CD4-positive, alpha-beta T cell treated with Interleukin-6 at 100 ng/mL for 8 hours (primary cell): ENCODE data around the gene SLC29A1.
"Not testable (repeated sequence)": the region's sequence is repeated elsewhere in the genome, so short reads cannot be mapped to it uniquely, and the experiment has no call there.

Experiments used
- DNase-seq: peaks from one replicate; pipeline ENCODE4 v3.0.0-alpha.2; 2020; ENCODE audit warnings: mixed read lengths, low spot score

Gene SLC29A1

DNA sequence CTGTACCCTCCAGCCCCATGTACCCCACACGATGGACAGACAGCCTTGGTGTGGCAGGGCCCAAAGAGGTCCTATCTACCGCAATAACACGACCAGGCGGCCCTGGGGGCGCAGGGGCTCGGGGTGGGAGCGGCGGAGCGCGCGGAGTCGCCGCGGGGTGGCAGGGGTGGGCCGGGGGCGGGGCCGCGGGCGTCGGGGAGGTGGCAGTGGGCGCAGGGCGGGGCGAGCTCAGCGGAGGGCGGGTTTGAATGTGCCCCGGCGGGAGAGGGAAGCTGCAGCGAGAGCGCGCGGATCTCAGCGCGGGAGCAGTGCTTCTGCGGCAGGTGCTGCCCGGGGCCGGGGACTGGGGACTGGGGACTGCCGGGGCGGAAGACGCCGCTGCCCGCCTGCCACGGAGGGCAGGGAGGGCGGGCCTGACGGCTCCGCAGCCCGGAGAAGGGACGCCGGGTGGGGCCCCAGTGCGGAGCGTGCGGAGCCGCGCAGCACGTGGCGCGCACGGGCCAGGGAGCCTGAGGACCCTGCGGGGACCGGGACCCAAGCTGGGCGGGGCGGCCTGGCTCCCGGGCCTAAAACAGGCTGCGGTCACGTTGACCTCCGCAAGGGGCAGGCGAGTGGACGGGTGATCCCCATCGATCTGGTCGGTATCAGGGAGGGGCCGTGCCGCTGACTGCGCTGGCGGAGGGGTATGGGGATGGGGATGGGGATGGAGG lies at the start of gene SLC29A1:
TSS of gene SLC29A1 (plus strand) at position 277 of the 710 bp plus-strand sequence. CDS start 3,719 bp downstream, outside the sequence.
- peak; percentile 82 for DNase-seq

DNA sequence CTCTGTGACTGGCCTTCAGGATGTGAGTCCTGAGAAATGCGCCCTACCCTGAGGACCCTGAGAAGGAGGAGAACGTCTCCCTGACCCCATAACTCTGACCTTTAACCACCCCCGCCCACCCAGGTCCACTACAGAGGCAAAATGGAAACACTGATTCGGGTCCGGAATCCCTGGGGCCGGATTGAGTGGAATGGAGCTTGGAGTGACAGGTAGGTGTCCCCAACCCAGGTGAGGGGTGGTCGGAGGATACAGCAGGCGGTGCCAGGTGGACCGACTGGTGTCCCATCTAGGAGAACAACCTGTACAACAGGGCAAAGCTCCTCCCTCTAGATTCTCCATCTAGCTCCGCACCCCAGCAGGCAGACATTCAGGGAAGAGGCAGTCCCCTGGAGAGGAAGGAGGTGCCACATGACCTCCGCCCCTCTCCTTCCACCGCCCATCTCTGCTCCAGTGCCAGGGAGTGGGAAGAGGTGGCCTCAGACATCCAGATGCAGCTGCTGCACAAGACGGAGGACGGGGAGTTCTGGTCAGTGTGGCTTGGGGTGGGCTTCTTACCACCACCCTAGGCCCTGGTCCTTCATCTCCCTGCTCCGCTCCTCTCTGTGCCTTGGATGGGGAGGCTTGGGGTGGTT lies 47.1 kb upstream of the SLC29A1 start:
- no peak for DNase-seq

DNA sequence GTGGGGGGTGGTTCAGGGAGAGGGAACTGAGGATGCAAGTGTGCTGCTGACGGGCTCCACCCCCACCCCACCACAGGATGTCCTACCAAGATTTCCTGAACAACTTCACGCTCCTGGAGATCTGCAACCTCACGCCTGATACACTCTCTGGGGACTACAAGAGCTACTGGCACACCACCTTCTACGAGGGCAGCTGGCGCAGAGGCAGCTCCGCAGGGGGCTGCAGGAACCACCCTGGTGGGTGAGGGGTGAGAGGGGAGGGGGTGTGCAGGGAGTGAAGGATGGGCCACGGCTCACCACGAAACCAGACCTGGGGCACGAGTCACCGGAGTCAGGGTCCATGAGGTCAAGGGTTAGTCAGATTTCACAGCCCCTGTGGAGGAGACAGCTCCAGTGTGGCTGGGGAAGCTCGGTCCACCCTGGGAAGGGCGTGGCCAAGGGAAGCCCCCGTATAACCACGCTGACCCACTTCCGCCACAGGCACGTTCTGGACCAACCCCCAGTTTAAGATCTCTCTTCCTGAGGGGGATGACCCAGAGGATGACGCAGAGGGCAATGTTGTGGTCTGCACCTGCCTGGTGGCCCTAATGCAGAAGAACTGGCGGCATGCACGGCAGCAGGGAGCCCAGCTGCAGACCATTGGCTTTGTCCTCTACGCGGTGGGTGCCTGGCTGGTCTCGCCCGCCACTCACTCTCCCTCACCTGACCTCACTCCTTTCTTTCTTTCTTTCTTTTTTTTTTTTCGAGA lies 46.5 kb upstream of the SLC29A1 start:
- DNase-seq, result no peak

DNA sequence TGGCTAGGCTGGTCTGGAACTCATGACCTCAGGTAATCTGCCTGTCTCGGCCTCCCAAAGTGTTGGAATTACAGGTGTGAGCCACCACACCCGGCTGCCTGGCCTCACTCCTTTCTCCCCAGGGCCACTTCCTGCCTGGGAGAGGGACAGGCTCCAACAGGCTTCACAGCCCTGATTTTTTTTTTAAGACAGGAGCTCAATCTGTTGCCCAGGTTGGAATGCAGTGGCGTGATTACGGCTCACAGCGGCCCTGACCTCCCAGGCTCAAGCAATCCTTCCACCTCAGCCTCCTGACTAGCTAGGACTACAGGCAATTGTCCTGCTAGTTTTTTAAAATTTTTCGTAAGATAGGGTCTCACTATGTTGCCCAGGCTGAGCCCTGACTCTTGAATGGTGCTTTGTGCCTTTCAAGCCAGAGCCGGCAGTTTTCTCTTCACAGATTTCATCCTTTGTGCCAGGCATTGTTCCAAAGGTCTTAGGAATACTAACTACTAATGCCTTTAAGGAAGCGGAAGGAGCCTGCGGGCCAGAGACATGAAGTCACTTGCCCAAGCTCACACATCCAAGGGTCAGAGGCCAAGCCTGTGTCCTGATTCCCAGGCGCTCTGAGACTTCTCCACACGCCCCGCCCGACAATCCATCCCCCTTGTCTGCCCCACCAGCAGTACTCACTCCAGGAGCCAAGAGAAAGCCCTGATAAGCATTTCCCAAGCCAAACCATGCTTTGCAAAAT lies 45.5 kb upstream of the SLC29A1 start:
- no peak for DNase-seq

DNA sequence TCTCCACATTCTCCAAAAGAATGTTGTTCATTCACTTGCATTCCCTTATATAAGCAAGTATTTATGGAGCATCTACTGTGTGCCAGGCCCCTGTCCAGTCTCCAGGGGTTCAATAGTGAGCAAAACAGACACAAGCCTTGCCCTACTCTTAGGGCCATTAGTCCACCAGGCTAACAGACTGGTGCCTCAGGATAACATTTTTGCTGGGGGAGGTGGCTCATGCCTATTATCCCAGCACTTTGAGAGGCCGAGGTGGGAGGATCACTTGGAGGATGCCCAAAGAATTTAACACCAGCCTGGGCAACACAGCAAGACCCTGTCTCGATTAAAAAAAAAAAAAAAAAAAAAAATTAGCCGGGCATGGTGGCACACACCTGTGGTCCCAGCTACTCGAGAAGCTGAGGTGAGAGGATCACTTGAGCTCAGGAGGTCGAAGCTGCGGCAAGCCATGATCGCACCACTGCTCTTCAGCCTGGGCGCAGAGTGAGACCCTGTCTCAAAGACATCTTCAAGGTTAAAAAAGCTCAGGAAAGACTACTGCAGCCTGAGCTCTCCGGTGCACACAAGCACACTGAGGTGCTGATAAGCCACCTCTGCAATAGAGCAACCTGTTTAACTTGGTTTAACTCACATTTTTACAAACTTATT lies 44.8 kb upstream of the SLC29A1 start:
- no peak for DNase-seq

DNA sequence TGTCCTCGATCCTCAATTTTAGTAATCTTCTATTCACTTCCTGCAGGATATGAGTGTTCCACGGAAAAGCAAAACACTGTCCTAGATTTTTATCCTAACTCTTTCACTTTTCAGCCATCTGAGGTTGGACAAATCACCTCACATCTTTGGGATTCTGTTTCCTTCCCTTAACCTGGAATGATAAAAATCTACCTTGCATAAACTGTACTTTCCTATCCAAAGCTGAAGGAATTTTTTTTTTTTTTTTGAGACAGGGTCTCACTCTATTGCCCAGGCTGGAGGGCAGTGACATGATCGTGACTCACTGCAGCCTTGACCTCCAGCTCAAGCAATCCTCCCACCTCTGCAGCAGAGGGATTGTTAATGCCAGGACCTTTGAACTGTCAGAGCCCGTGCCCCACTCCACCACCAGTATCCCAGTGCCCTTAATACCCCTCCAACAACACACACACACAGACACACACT lies 44.3 kb upstream of the SLC29A1 start:
- no peak for DNase-seq

DNA sequence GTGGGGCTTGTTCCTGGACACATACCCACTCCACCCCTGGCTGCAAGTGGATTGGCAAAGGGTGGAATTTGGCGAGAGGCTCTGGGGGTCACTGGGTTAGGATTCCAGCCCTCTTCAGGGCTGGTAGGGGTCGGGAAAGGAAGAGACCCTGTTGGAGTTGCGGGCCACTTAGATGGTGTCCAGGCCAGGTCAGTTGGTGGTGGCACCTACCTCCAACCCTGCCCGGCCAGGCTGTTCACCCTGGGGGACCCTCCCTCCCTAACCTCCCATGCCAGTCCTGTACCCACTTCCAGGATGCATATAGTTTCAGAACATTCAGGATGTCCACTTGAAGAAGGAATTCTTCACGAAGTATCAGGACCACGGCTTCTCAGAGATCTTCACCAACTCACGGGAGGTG lies 43.7 kb upstream of the SLC29A1 start:
- DNase-seq, result no peak

DNA sequence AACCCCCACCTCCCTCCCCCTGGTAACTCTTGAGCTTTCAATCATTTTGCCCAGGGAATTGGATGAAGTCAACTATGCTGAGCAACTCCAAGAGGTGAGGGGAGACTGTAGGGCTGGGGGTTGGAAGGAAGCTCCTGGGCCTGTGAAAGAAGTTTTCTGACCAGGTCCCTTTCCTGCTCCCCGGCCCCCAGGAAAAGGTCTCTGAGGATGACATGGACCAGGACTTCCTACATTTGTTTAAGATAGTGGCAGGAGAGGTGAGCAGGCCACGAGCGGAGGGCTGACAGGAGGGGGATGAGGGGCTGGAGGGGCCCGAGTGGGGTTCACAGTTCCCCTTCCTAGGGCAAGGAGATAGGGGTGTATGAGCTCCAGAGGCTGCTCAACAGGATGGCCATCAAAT lies 43.0 kb upstream of the SLC29A1 start:
- DNase-seq, result no peak

DNA sequence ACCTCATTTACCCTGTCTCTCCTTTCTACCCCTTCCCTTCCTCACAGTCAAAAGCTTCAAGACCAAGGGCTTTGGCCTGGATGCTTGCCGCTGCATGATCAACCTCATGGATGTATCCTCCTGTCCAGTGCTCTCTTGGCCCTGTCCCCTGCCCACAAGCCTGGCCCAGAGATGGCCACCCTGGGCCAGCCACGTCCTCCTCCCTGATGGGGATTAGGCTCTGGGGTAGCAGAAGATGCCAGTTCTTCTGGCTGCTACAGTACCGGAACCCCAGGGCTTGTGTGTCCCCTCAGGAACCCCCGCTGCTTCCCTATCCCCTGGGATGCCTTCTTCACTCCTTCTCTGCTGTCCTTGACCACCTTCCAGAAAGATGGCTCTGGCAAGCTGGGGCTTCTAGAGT lies 42.5 kb upstream of the SLC29A1 start:
- no peak for DNase-seq

DNA sequence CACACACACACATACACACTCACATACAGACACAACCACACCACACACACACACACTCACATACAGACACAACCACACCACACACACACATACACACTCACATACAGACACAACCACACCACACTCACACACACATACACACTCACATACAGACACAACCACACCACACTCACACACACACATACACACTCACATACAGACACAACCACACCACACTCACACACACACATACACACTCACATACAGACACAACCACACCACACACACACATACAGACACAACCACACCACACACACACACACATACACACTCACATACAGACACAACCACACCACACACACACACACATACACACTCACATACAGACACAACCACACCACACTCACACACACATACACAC lies 41.6 kb upstream of the SLC29A1 start:
- not testable (repeated sequence) for DNase-seq

DNA sequence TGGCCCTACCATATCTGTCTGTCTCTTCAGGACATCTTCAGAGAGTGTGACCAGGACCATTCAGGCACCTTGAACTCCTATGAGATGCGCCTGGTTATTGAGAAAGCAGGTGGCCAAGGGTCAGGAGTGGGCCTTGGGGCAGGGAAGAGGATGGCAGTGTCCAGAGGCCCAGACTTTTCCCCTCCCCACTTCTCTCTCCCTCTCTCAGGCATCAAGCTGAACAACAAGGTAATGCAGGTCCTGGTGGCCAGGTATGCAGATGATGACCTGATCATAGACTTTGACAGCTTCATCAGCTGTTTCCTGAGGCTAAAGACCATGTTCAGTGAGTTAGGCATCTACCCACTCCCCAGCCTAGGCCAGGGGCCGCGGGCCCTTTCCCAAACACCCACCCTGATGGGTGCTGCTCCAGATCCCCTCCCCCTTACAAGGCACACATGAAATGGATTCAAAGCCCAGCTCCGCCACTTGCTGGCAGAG lies 40.4 kb upstream of the SLC29A1 start:
- no peak for DNase-seq

DNA sequence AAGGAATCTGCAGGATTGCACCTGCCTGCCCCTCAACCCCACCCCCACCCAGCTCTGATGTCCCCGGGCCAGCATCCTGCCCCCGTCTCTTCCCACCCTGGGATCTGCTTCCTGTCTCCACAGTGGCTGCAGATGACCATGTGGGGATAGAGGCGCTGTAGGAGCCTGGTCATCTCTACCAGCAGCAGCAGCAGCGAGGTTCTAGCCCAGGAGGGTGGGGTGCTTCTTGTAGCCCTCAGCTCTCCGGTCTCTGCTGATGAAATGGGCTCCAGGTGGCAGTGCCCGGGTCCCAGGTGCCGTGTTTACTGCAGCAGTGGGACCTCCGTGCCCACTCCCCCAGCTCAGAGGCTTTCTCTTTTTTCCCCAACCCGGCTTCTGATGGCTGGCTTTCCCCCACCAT lies 39.6 kb upstream of the SLC29A1 start:
- no peak for DNase-seq

DNA sequence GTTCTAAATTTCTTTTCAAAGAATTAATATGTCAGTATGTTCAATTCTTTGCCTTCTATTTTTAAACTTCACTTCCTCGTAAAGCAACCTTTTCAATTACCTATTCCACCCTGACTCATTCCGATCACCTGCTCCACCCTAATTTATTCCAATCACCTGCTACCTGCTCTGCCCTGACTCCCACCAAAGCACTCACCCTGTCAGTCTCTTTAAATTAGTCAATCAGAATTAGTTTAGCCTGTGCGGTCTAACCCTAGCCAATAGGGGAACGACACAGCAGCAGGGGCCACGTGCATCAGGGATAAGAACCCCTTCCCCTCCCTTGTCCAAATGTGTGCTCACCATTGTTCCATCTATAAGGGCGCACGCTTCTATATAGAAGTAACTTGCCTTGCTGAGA lies 38.0 kb upstream of the SLC29A1 start:
- not testable (repeated sequence) for DNase-seq

DNA sequence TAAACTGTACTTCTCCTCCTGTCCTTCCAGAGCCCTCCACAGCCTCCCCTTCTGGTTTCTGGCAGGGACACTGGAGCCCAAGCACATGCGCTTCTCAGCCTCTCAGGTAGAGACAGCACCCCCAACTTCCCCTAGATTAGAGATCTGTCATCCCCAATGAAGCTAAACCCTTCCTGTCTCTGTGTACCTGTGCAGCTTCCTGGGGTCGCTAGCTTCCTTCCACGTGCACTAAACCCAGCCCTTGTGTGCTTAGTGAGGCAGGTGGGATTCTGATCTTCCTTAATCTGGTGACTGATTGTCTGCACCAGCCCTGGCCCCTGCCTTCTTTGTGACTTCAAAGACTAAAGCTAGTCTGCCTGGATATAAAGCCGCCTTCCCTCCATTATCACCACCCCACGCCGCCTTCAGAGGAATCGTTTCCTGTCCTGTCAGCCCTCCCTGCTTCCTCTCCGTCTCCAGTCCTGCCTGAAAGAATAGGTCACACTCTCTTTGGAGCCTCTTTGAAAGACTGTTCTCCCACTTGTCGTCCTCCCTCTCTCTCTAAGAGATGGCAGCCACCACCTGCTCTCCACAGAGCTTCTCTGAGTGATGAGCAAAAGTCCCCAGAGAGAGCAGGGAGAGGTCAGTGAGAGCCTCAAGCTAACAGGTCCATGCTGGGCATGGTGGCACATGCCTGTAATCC lies 37.3 kb upstream of the SLC29A1 start:
- no peak for DNase-seq

DNA sequence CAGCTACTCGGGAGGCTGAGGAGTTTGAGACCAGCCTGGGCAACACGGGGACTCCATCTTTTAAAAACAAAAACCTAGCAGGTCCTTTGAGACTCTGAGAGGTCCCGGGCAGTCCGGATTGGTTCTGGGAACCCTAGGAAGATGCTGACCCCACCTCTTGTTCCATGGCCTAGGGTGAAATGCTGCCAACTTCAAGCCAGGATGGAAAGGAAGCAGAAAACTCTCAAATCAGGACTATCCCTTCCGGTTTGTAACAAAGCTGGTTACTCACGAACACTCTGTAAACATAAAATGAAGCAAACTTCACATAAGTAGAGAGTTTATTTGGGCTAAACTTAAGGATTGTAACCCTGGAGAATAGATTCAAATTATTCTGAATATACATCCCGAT lies 36.8 kb upstream of the SLC29A1 start:
- DNase-seq, result no peak

DNA sequence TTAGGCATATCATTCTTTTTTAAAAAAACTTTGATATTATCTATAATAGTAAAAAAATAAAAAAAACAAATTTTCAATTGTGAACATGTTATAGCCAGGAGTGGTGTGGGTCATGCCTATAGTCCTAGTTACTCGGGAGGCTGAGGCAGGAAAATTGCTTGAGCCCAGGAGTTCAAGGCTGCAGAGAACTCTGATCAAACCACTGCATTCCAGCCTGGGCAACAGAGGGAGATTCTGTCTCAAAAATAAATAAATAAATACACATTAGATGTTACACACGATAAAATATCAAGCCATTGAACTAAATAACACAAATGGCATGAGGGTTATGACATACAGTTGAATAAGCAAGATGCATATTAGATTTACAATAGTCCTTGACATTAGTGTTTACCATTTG lies 34.6 kb upstream of the SLC29A1 start:
- DNase-seq, result no peak

DNA sequence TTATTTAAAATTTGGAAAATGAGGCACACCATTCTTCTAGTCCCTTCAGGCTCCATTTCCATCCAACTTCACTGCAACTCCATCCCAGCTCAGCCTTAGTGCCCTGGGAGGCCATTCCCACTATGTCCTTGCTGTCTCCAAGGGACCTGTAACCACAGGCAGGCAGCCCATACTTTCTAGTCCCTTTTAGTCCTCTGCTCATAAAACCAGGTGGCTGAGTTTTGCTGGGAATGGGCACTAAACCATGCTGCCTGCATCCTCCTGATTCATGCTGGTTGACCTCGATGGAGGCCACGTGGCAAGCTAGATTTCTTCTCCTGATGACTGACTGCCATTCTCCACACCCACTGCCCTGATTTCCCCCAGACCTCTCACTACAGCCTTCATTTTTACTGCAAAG lies 34.1 kb upstream of the SLC29A1 start:
- no peak for DNase-seq

DNA sequence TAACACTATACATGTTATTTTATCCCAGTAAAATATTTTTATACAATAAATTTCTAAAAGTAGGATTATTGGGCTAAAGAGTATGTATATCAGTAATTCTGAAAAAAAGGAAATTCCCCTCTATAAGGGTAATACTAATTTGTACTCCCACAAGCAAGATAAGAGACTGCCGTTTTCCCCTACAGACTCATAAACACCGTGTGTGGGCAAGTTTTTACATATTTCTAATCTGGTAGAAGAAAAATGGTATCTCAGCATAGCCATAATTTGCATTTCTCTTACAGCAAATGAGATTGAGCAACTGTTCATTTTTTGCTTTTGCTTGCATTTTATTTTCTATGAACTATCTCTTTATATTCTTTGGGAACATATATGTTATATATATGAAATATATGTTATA lies 32.7 kb upstream of the SLC29A1 start:
- DNase-seq, result no peak

DNA sequence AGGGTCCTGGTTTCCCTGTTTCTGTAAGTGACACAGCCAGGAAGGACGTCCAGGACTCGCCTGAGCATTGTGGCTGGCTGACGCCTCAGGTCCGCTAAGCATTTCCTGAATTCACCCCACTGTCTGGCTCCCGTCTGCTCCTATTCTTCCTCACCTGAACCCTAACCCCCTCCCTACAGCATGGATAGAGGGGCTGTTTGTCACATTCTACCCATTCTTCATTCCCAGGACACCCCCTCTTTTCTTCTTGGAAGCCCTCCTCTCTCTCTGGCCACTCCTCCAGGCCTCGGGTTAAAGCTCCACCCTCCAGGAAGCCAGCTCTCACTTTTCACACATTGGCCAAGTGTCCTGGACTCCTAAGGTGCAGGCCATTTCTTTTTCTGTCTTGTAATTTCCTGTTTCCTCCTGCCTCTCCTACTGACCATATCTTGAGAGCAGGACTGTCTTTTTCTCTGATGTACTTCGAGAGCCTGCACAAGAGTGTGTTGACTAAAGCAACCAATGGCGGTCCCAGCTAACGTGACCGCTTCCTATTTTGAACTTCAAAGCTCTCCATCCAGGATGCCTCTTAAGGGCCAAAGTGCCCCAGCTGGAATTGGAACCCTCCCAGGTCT lies 30.9 kb upstream of the SLC29A1 start:
- DNase-seq, result no peak

DNA sequence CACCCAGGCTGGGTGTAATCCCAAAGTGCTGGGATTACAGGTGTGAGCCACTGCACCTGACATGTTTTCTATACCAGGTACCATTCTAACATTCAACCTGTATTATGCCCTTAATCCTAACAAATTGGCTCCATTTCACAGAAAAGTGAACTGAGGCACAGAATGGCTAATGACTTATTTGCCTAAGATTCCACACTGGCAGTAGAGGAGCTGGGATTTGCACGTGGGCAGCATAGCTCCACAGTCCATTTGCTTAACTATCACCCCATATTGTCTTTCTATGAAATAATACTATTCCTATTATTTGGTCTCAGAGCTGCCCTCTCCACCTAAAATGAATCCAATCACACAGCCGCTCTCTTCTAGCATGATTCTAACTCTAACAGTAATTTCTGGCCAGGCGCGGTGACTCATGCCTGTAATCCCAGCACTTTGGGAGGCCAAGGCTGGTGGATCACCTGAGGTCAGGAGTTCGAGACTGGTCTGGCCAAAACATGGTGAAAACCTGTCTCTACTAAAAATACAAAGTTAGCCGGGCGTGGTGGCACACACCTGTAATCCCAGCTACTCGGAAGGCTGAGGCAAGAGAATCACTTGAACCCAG lies 30.0 kb upstream of the SLC29A1 start:
- DNase-seq, result no peak
